Coronary artery (tissue), 2 donors: ENCODE measurements around the gene COL9A1.

Experiments
- DNase-seq: peaks from one replicate; pipeline ENCODE4 v3.0.0-alpha.2; 2017; ENCODE audit warnings: low spot score
- H3K27ac ChIP-seq, 2 donors: fragments of 200-600 bp; sonication (generic); one replicate each; pipeline ENCODE4 v1.5.1; 2016 to 2019
- H3K4me3 ChIP-seq: fragments of 200-600 bp; sonication (generic); 2 replicates; pipeline ENCODE4 v1.5.1; 2016; ENCODE audit warnings: mild to moderate bottlenecking, moderate library complexity
- TF ChIP-seq, protein P1 (sequence below): fragments of 200-600 bp; sonication (generic); IDR thresholded peaks from one replicate; pipeline ENCODE4 v1.5.1; 2019; ENCODE audit warnings: antibody characterized with exemption

The COL9A1 gene

DNA sequence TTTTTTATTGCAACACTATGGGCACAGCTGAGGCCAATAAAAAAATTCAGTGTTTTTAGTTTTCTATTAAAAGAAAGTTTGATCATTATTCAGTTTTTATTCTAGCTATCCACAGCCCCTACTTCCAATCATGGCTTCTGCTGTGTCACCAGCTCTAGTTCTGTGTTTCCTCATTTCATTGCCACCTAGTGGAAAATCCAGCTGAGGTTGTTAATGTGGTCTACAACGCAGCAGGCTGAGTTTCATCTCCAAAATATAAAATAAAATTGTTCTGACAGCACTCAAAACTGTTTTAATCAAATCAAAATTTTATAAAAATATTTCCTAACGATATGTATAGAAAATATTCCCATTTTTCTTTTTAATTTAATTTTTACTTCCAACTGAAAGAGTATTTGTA, 13.6 kb downstream of the COL9A1 start:
- TF ChIP-seq, protein P1, sequence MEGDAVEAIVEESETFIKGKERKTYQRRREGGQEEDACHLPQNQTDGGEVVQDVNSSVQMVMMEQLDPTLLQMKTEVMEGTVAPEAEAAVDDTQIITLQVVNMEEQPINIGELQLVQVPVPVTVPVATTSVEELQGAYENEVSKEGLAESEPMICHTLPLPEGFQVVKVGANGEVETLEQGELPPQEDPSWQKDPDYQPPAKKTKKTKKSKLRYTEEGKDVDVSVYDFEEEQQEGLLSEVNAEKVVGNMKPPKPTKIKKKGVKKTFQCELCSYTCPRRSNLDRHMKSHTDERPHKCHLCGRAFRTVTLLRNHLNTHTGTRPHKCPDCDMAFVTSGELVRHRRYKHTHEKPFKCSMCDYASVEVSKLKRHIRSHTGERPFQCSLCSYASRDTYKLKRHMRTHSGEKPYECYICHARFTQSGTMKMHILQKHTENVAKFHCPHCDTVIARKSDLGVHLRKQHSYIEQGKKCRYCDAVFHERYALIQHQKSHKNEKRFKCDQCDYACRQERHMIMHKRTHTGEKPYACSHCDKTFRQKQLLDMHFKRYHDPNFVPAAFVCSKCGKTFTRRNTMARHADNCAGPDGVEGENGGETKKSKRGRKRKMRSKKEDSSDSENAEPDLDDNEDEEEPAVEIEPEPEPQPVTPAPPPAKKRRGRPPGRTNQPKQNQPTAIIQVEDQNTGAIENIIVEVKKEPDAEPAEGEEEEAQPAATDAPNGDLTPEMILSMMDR, result no peak
- DNase-seq, result no peak

DNA sequence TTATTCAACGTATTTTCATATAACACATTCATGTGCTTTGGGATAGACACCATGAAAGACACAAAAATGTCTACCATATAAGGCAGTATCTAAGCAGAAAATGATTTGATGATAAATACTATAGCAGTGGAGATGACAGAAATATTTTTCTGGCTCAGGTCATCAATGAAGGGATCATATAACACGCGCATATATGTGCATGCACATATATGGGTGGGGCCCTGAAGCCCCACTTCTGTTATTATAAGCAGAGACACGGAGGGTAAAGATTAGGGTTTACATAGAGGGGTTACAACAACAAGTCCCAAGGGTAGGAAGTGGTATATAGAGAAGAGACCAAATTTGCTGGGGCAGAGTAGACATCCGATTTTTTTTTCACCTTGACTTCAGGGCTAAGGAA, 16.0 kb downstream of the COL9A1 start:
- DNase-seq, result no peak
- no peak overlapping the region for H3K4me3 ChIP-seq
- TF ChIP-seq, protein P1, result no peak
- no peak overlapping the region for H3K27ac ChIP-seq

More for the DNA sequence above, 13.6 kb downstream of the COL9A1 start:
- no peak overlapping the region for H3K4me3 ChIP-seq
- no peak overlapping the region for H3K27ac ChIP-seq

DNA sequence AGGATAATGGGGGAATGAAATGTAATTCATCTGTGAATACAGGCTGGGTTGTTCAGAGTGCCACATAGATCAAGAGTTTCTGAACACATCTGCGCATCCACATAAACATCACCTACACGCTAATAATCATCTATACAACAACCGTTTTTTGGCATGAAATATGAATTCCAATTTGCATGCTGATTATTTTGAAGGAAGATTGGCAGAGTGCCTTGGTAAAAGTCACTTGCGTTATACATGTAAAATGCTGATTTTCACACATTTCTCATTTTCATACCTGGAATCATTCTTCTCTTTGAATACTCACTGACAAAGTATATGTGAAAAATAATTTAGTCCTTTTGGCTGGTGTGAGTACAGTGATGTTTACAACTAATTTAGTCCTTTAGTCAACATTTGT, 17.7 kb downstream of the COL9A1 start:
- TF ChIP-seq, protein P1, result no peak
- DNase-seq, result no peak
- no peak overlapping the region for H3K4me3 ChIP-seq
- no peak overlapping the region for H3K27ac ChIP-seq

DNA sequence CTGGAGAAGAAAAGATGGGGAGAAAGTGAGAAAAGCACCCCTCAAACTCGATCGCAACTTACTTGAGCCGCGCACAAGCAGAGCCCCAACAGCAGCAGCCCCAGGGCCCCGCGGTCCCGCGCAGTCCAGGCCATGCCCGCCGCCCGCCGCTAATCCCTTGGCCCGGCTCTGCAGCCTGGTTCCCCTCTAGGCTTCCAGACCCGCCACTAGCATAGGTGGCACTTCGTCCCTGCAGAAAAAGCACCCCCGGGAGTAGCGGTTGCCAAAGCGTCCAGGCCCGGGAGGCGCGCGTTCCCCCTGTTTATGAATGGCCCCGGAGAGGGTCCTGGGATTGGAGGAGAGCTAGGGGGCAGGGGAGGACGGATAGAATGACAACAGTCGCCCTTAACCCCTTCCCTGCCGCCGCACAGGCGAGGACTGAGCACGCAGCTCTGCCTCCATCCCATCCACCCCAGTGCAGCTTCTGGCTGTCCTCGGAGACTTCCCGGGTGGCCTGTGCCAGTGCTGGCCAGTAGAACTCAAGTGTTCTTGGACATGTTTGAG, 19.9 kb downstream of the COL9A1 start:
- Histone ChIP-seq H3K4me3 (peak overlapping the region; percentile 53), H3K27ac (no peak overlapping the region)
- TF ChIP-seq, protein P1, result no peak
- no peak for DNase-seq

DNA sequence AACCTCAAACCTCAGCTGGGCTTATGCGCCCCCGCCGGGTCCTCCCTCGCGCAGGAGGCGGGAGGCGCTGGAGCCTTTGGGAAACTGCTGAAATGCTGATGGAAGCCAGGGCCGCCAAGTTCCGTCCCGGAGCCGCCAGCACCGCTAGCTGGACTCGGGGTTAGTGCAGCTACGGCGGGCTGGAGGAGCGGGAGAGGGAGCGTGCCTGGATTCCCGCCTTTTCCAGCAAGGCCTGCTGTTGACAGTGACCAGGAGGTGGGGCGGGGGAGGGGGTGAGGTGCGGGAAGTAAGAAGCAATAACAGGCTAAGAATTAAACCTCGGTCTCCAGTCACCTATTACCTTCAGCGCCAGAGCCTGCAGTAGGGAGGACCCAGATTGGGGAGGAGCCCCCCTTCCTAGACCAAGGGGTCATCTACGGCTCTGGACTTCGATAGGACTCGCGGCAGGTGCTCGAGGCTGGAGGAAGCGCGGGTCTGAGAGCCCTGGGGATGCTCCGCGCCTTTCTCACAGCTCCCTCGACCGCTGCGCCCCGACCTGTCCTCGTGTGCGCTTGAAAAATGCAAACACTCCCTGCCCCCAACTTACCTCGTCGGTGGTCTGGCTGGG, 20.5 kb downstream of the COL9A1 start:
- Histone ChIP-seq H3K4me3 (peak overlapping the region; percentile 53), H3K27ac (no peak overlapping the region)
- TF ChIP-seq, protein P1, result no peak
- DNase-seq, result no peak

DNA sequence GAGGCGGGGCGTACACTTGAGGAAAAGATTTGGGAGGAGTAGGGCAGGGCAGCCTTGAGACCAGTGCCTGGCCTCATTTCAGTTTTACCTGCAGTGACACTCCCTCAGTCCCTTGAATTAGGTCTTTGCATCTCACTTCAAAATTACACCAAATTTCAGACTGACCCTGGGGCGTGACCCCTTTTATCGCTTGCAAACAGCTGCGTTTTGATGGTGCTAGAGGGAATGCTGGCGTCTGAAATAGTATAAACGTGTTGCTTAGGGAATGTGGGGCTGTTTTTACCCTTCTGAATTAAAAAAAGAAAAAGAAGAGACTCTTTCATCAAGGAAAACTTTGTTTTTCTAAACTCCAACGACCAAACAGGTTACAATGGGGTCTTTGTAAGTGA, 21.0 kb downstream of the COL9A1 start:
- DNase-seq, result no peak
- Histone ChIP-seq H3K27ac (no peak overlapping the region), H3K4me3 (peak overlapping the region; percentile 53)
- TF ChIP-seq, protein P1, result no peak

DNA sequence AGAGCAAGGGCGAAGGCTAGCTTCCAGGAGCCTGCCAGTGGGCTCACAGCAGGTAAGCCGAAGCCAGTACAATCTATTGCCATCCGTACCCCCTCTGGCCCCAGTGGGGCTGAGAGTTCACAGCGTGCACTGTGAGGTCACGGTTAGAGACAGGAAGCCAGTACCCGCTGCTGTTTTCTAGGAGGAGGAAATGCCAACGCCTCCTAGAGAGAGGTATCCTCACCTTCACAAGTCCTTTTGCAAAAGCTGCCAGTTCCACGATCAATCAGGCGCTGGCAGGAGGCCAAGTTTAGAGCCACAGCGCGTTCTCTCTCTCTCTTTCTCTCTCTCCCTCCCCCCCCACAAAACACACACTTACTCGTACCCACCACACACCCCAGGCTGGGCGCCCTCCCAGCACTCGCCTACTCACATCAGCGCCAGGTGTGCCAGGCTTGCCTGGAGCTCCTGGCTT, 22.5 kb downstream of the COL9A1 start:
- TF ChIP-seq, protein P1, result no peak
- Histone ChIP-seq H3K27ac (no peak overlapping the region), H3K4me3 (no peak overlapping the region)
- no peak for DNase-seq
